ENCODE results near the gene NFIC. TPM values are rescaled to one million over a fixed set of nuclear protein-coding genes. Genes with fewer than 3 reads are reported as not detected.

NFIC gene
- total RNA-seq, 1 donor from 2014 or later, result 1.1 TPM

DNA sequence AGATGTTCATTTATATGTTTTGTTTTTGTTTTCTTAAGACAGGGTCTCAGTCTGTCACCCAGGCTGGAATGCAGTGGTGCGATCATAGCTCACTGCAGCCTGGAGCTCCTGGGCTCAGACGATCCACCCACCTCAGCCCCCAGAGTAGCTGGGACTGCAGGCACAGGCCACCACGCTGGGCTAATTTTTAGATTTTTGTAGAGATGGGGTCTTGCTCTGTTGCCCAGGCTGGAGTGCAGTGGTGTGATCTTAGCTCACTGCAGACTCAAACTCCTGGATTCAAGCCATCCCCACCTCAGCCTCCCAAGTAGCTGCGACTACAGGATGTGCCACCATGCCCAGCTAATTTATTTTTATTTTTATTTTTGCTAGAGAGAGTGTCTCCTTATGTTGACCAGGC lies 45.7 kb downstream of the NFIC start:
- H3F3A ChIP-seq (ENCODE audit: low read depth), result no peaks in the 10 kb centered on the region
- peaks cover 3% of the 10 kb centered on the region for H3K4me1 Mint-ChIP-seq
- H3K9me3 ChIP-seq (ENCODE audit: low read depth), result no peaks in the 10 kb centered on the region
- peaks cover 4% of the 10 kb centered on the region for H3K4me1 ChIP-seq
- TF ChIP-seq CTCF (IDR thresholded peaks at IDR 0.05) (no peak), EZH2phosphoT487 (IDR thresholded peaks at IDR 0.05) (no peak), EZH2 (IDR thresholded peaks at IDR 0.05) (no peak)
- peaks cover 4% of the 10 kb centered on the region for H3K27me3 ChIP-seq
- H3K4me3 Mint-ChIP-seq, result no peak overlapping the region
- no peak overlapping the region for H3K4me3 ChIP-seq
- H3K4me2 ChIP-seq, result no peak overlapping the region
- H3K79me2 ChIP-seq (ENCODE audit: low read depth), result no peaks in the 10 kb centered on the region
- H3K36me3 ChIP-seq, result no peaks in the 10 kb centered on the region
- DNase-seq (ENCODE audit: low spot score), result no peak
- no peak overlapping the region for H3K9ac ChIP-seq
- H3K27ac ChIP-seq, result no peak overlapping the region
- H3K27me3 Mint-ChIP-seq (ENCODE audit: insufficient read depth, low read depth), result peaks cover 5% of the 10 kb centered on the region
- no peaks in the 10 kb centered on the region for H3K36me3 Mint-ChIP-seq
- no peaks in the 10 kb centered on the region for H3K9me3 Mint-ChIP-seq
- H4K20me1 ChIP-seq (ENCODE audit: low read depth), result no peaks in the 10 kb centered on the region
- no peak overlapping the region for H3K27ac Mint-ChIP-seq
- H2AFZ ChIP-seq (replicated peaks), result no peak overlapping the region

DNA sequence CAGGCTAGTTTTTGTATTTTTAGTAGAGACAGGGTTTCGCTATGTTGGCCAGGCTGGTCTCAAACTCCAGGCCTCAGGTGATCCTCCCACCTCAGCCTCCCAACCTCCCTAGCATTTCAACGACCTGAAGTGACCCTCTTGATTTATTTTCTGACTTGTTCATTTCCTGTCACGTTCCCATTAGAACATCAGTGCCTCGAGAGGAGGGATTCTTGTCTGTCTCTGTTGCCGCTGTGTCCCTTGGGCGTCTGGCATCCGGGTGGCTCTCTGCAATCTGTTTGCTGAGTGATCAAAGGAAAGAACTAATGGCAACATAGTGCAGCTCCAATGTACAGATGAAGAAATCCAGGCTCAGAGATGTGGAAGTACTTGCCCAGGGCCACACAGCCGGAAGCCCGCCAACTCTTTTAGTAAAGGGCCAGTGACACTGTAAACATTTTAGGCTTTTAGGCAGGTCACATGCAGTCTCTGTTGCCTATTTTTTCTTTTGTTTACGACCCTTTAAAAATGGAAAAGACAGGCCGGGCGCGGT lies 47.5 kb downstream of the NFIC start:
- H3K27ac ChIP-seq, result no peak overlapping the region
- Mint-ChIP-seq H3K27me3 (ENCODE audit: insufficient read depth, low read depth) (peaks cover 5% of the 10 kb centered on the region), H3K4me3 (no peak overlapping the region), H3K9me3 (no peaks in the 10 kb centered on the region), H3K4me1 (no peaks in the 10 kb centered on the region), H3K36me3 (no peaks in the 10 kb centered on the region), H3K27ac (no peak overlapping the region)
- no peak for DNase-seq (ENCODE audit: low spot score)
- no peak overlapping the region for H3K4me3 ChIP-seq
- H3K27me3 ChIP-seq, result peaks cover 4% of the 10 kb centered on the region
- H3K79me2 ChIP-seq (ENCODE audit: low read depth), result no peaks in the 10 kb centered on the region
- no peaks in the 10 kb centered on the region for H3K4me1 ChIP-seq
- no peaks in the 10 kb centered on the region for H4K20me1 ChIP-seq (ENCODE audit: low read depth)
- H3K9ac ChIP-seq, result no peak overlapping the region
- H2AFZ ChIP-seq (replicated peaks), result no peak overlapping the region
- TF ChIP-seq EZH2phosphoT487 (IDR thresholded peaks at IDR 0.05) (no peak), CTCF (IDR thresholded peaks at IDR 0.05) (no peak), EZH2 (IDR thresholded peaks at IDR 0.05) (no peak)
- H3K9me3 ChIP-seq (ENCODE audit: low read depth), result no peaks in the 10 kb centered on the region
- no peaks in the 10 kb centered on the region for H3F3A ChIP-seq (ENCODE audit: low read depth)
- no peak overlapping the region for H3K4me2 ChIP-seq
- H3K36me3 ChIP-seq, result no peaks in the 10 kb centered on the region

DNA sequence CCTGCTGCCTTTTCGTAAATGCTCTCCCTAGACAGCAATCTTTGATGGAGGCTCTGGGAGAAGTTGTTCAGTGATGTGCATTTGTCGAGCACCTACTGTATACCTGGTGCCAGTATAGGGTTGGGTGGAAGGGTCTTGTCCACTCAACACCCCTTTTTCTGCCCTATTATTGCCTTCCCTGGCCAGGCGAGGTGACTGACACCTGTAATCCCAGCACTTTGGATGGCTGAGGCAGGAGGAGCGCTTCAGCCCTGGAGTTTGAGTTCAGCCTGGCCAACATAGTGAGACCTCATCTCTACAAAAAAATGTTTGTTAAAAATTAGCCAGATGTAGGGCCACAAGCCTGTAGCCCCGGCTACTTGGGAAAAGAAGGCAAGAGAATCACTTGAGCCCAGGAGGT lies 49.3 kb downstream of the NFIC start:
- Histone ChIP-seq H3K4me3 (no peak overlapping the region), H3K9ac (no peak overlapping the region), H3K79me2 (ENCODE audit: low read depth) (no peaks in the 10 kb centered on the region), H3K9me3 (ENCODE audit: low read depth) (no peaks in the 10 kb centered on the region), H3K4me1 (no peaks in the 10 kb centered on the region), H2AFZ (replicated peaks) (no peak overlapping the region), H3F3A (ENCODE audit: low read depth) (no peaks in the 10 kb centered on the region), H3K27me3 (peaks cover 4% of the 10 kb centered on the region), H4K20me1 (ENCODE audit: low read depth) (no peaks in the 10 kb centered on the region), H3K36me3 (no peaks in the 10 kb centered on the region), H3K27ac (no peak overlapping the region), H3K4me2 (no peak overlapping the region)
- no peak for DNase-seq (ENCODE audit: low spot score)
- Mint-ChIP-seq H3K4me3 (no peak overlapping the region), H3K27ac (no peak overlapping the region), H3K36me3 (no peaks in the 10 kb centered on the region), H3K4me1 (no peaks in the 10 kb centered on the region), H3K27me3 (ENCODE audit: insufficient read depth, low read depth) (no peaks in the 10 kb centered on the region), H3K9me3 (no peaks in the 10 kb centered on the region)
- TF ChIP-seq EZH2 (IDR thresholded peaks at IDR 0.05) (no peak), EZH2phosphoT487 (IDR thresholded peaks at IDR 0.05) (no peak), CTCF (IDR thresholded peaks at IDR 0.05) (no peak)

All from neural progenitor cell (in vitro differentiated cells).